GM19193 (cell line): ENCODE results near the gene NCS1.

Experiments
- POLR2A ChIP-seq: IDR thresholded peaks from 4 replicates; pipeline ENCODE4 v1.6.1; 2011; ENCODE audit not compliant: insufficient read depth, insufficient read length; ENCODE audit errors: extremely low read depth

Gene NCS1

GRCh38 chr9:130262061-130262745 is 90.0 kb downstream of the NCS1 start:
- TF ChIP-seq POLR2A: no peak

GRCh38 chr9:130262771-130263170 is 90.6 kb downstream of the NCS1 start:
- no peak for TF ChIP-seq POLR2A

- no peak for TF ChIP-seq POLR2A
These were observed 91.6 kb downstream of the NCS1 start for GRCh38 chr9:130263601-130264413.

GRCh38 chr9:130264414-130265350 is 92.5 kb downstream of the NCS1 start:
- no peak for TF ChIP-seq POLR2A

GRCh38 chr9:130265431-130266235 is 93.4 kb downstream of the NCS1 start, which contains the start of gene HMCN2:
TSS of gene HMCN2 (plus strand) at chr9:130265760. CDS start at chr9:130265879, 119 bp downstream.
- no peak for TF ChIP-seq POLR2A

- TF ChIP-seq POLR2A: no peak
These were observed 94.3 kb downstream of the NCS1 start for GRCh38 chr9:130266236-130267098.

- TF ChIP-seq POLR2A: no peak
These were observed 95.7 kb downstream of the NCS1 start for GRCh38 chr9:130267930-130268329.

- TF ChIP-seq POLR2A: no peak
These were observed 96.5 kb downstream of the NCS1 start for GRCh38 chr9:130268521-130269211.

- TF ChIP-seq POLR2A: no peak
These were observed 99.3 kb downstream of the NCS1 start for GRCh38 chr9:130271473-130271872.

- no peak for TF ChIP-seq POLR2A
These were observed 103.0 kb downstream of the NCS1 start for GRCh38 chr9:130275156-130275555.

- TF ChIP-seq POLR2A: no peak
These were observed 103.9 kb downstream of the NCS1 start for GRCh38 chr9:130276121-130276520.

- no peak for TF ChIP-seq POLR2A
These were observed 104.8 kb downstream of the NCS1 start for GRCh38 chr9:130276955-130277354.
